ENCODE data around the gene EPHX1. TPM values are rescaled to one million over a fixed set of nuclear protein-coding genes. Genes with fewer than 3 reads are reported as not detected.

EPHX1 gene
- total and polyA plus RNA-seq, 2 of the 8 experiments (the other 6 are each of a cell fraction or from before 2014, with no cell fraction given): 45.3 to 79.1 TPM

GRCh38 chr1:225866061-225866837 lies 56.3 kb downstream of the EPHX1 start (continued):
- no peak for TF ChIP-seq HDAC2 (IDR thresholded peaks at IDR 0.05; ENCODE audit: borderline replicate concordance in 1 of 2, low read depth in 2 of 2, low read length in 2 of 2)
- no peak for TF ChIP-seq TEAD4 (IDR thresholded peaks at IDR 0.05; ENCODE audit: low read depth, low read length)
- TF ChIP-seq ATF2 (IDR thresholded peaks at IDR 0.05; ENCODE audit: low read length): no peak
- no peak for TF ChIP-seq CBX8 (IDR thresholded peaks at IDR 0.05; ENCODE audit: borderline replicate concordance, low read depth, low read length)
